LNCAP (cell line): Measurements from ENCODE around the gene CA12.

Experiments
- CTCF ChIP-seq: fragments of 450-650 bp; IDR thresholded peaks from 2 replicates; pipeline ENCODE4 v1.5.1; 2017; ENCODE audit warnings: mild to moderate bottlenecking

The CA12 gene

GRCh38 chr15:63310646-63311045, 71.0 kb downstream of the CA12 start:
- TF ChIP-seq CTCF: no peak

- TF ChIP-seq CTCF: no peak
Measured at GRCh38 chr15:63308947-63309346, 72.7 kb downstream of the CA12 start.

- TF ChIP-seq CTCF: no peak
Measured at GRCh38 chr15:63308491-63308890, 73.2 kb downstream of the CA12 start.

DNA sequence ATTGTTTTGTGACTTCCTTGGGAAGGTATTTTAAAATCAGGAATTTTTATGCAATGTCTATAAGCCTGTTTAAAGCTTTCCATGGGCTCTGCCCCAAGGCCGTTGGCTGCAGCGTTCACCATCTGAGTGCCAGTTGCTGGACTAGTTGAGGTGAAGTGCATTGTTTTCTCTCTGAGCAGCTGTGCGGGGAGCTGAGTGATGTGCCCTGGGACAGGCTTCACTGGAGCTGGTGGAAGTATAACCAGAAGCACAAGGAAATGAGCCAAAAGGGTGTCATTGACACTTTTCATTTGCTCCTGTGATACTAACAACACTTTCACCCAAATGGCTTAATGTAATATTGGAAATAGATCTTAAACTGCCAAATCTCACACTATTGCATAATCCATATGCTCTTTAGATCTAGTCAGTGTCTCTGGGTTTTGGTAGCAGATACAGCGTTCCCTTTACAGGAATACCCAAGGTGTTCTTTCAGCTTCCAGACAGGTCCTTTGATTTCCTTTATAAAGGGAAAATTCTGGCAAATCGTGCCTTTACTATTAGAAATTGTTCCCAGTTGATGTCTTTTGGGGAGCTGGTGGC, 75.1 kb downstream of the CA12 start:
- TF ChIP-seq CTCF: no peak

DNA sequence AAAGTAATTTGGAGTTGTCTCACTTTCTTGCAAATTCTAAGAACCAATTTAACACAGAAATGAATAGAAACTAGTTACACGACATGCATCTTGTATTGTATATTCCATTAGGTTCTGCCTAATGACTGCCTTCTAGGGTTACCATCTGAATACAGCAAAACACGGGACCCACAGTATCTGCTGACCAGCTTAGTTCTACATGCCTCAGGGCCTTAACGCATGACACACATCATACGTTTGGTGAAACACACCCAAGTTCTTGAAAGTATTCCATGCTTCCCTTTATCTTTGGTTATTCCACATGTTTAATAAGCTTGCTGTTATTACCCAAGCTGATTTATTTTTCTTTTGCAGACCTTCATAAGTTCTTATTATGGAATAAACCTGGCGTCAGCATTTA, 76.4 kb downstream of the CA12 start:
- TF ChIP-seq CTCF: no peak

DNA sequence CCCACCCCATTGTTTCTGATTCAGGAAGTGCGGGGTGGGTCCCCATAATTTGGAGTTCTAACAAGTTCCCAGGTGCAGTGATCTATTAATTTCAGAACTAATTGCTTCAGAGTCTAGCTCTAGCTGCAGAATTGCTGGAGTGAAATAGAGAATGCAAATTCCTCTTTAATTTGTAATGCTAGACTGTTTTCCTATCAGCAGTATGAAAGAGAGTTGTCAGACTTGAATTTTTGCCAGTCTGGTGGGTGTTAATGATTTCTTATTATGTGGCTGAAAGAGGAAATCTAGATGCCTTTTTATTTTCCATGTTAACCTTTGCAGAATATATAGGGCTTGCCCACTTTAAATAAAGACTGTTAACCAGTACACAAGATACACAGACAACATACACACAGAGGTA, 80.6 kb downstream of the CA12 start:
- no peak for TF ChIP-seq CTCF

GRCh38 chr15:63299943-63300575, 81.6 kb downstream of the CA12 start:
- TF ChIP-seq CTCF: no peak

GRCh38 chr15:63296195-63296594, 85.5 kb downstream of the CA12 start:
- no peak for TF ChIP-seq CTCF
